PC-3 (cell line): ENCODE measurements around the gene C1orf21. TPM values are rescaled to one million over a fixed set of nuclear protein-coding genes. Genes with fewer than 3 reads are reported as not detected.

Experiments used
- ATAC-seq: fragments of 200-7000 bp; cut with Tn5 transposase; 2 replicates; pipeline ENCODE4 v1.9.1; 2020; ENCODE audit warnings: mild to moderate bottlenecking, moderate library complexity
- BruUV-seq: library from RNA; stranded (reverse); fragments of 400-500 nt; replicated peaks from 2 replicates; lab custom pipeline; 2021; lab: Mats Ljungman, UMichigan
- CTCF ChIA-PET: fragments of 300-600 bp; sonication (Branson Sonifier 250); formaldehyde crosslinking; loops from one replicate; lab custom pipeline; 2022; ENCODE audit warnings: antibody characterized with exemption; lab: Charles Lee
- POLR2A ChIA-PET: fragments of 300-600 bp; sonication (Branson Sonifier 250); formaldehyde crosslinking; loops from one replicate; lab custom pipeline; 2022; ENCODE audit warnings: antibody characterized with exemption; ENCODE audit not compliant: unreplicated experiment; lab: Charles Lee
- DNase-seq: peaks from one replicate; pipeline ENCODE4 v3.0.0-alpha.2; 2015
- H2AFZ ChIP-seq: fragments of 300-600 bp; sonication (generic); 2 replicates; pipeline ENCODE4 v1.6.0; 2016; ENCODE audit warnings: antibody characterized with exemption, low read length
- H3F3A ChIP-seq: fragments of 300-600 bp; sonication (generic); one replicate; pipeline ENCODE4 v1.6.0; 2017; ENCODE audit warnings: antibody characterized with exemption, low read length, control low read depth, mild to moderate bottlenecking; ENCODE audit not compliant: unreplicated experiment
- H3K27ac ChIP-seq: fragments of 300-600 bp; sonication (generic); 2 replicates; pipeline ENCODE4 v1.5.1; 2016; ENCODE audit warnings: mild to moderate bottlenecking, low read length
- H3K27me3 ChIP-seq: fragments of 300-600 bp; sonication (generic); 2 replicates; pipeline ENCODE4 v1.6.1; 2016; ENCODE audit warnings: low read length, mixed read lengths
- H3K36me3 ChIP-seq: fragments of 300-600 bp; sonication (generic); 2 replicates; pipeline ENCODE4 v1.6.1; 2016; ENCODE audit warnings: low read depth, mixed run types, low read length, mixed read lengths
- H3K4me1 ChIP-seq: fragments of 300-600 bp; sonication (generic); 2 replicates; pipeline ENCODE4 v1.5.1; 2016; ENCODE audit warnings: low read length; ENCODE audit not compliant: insufficient read depth
- H3K4me2 ChIP-seq: fragments of 300-600 bp; sonication (generic); 2 replicates; pipeline ENCODE4 v1.6.0; 2016; ENCODE audit warnings: low read length
- H3K4me3 ChIP-seq: fragments of 300-600 bp; sonication (generic); 2 replicates; pipeline ENCODE4 v1.5.1; 2016; ENCODE audit warnings: mild to moderate bottlenecking, low read length, mixed read lengths
- H3K79me2 ChIP-seq: fragments of 300-600 bp; sonication (generic); 2 replicates; pipeline ENCODE4 v1.6.1; 2017; ENCODE audit warnings: low read length, mixed read lengths
- H3K9ac ChIP-seq: fragments of 300-600 bp; sonication (generic); 2 replicates; pipeline ENCODE4 v1.6.0; 2016; ENCODE audit warnings: mild to moderate bottlenecking, low read length
- H3K9me2 ChIP-seq: fragments of 300-600 bp; sonication (generic); replicated peaks from 2 replicates; pipeline ENCODE4 v1.6.1; 2016; ENCODE audit warnings: mixed run types, low read length, mixed read lengths
- H3K9me3 ChIP-seq: fragments of 300-600 bp; sonication (generic); 2 replicates; pipeline ENCODE4 v1.6.1; 2016; ENCODE audit warnings: low read length, mixed read lengths
- H4K20me1 ChIP-seq: fragments of 300-600 bp; sonication (generic); 2 replicates; pipeline ENCODE4 v1.6.1; 2016; ENCODE audit warnings: low read length, mixed read lengths
- CTCF ChIP-seq: fragments of 300-600 bp; sonication (generic); conservative IDR thresholded peaks from 2 replicates; pipeline ENCODE4 v1.5.1; 2017; ENCODE audit warnings: antibody characterized with exemption, low read depth, mild to moderate bottlenecking, low read length
- EZH2 ChIP-seq: fragments of 300-600 bp; sonication (generic); IDR thresholded peaks from one replicate; pipeline ENCODE4 v1.6.1; 2017; ENCODE audit warnings: antibody characterized with exemption, mild to moderate bottlenecking, low read length; ENCODE audit not compliant: unreplicated experiment
- EZH2phosphoT487 ChIP-seq: fragments of 300-600 bp; sonication (generic); IDR thresholded peaks from 2 replicates; pipeline ENCODE4 v1.6.1; 2018; ENCODE audit warnings: mild to moderate bottlenecking, antibody characterized with exemption, low read length, borderline replicate concordance
- intact Hi-C: fragments of 100-400 bp; cut with micrococcal nuclease; formaldehyde crosslinking; loops from 2 replicates; pipeline ENCODE4 v1.9.0; 2023
- total RNA-seq: library from RNA; depleted of rRNA; stranded (reverse); fragments of >200 nt; gene quantifications from 2 replicates; pipeline ENCODE4 v1.2.3, GENCODE V29; 2014

Gene C1orf21
- total RNA-seq, 1 experiment from 2014 or later: 1.3 TPM

GRCh38 chr1:184518736-184519357, 132.0 kb downstream of the C1orf21 start:
- Histone ChIP-seq H3K9me2 (no peaks in the 10 kb centered on the region), H3K9me3 (no peaks in the 10 kb centered on the region), H3K4me1 (no peaks in the 10 kb centered on the region; the same call in 1 of the 2 replicates), H3K4me2 (no peak overlapping the region), H3K79me2 (no peaks in the 10 kb centered on the region), H3F3A (no peaks in the 10 kb centered on the region), H3K27me3 (no peaks in the 10 kb centered on the region), H3K4me3 (no peak overlapping the region), H3K27ac (no peak overlapping the region), H2AFZ (no peak overlapping the region), H4K20me1 (no peaks in the 10 kb centered on the region), H3K36me3 (no peaks in the 10 kb centered on the region), H3K9ac (no peak overlapping the region)
- no TSS peak for BruUV-seq
- ATAC-seq: no peak
- intact Hi-C loops: no loop called here
- no peak for DNase-seq
- CTCF ChIA-PET: no interaction called here
- POLR2A ChIA-PET: no interaction called here
- TF ChIP-seq EZH2: no peak
- TF ChIP-seq EZH2phosphoT487: no peak
- no peak for TF ChIP-seq CTCF

GRCh38 chr1:184520336-184520735, 133.5 kb downstream of the C1orf21 start:
- no peaks in the 10 kb centered on the region for H3K36me3 ChIP-seq
- H3K4me1 ChIP-seq: no peaks in the 10 kb centered on the region
- no TSS peak for BruUV-seq
- no peaks in the 10 kb centered on the region for H3K9me2 ChIP-seq
- intact Hi-C loops: no loop called here
- no peaks in the 10 kb centered on the region for H3F3A ChIP-seq
- no peak overlapping the region for H3K4me2 ChIP-seq
- H3K27me3 ChIP-seq: no peaks in the 10 kb centered on the region
- no peak overlapping the region for H3K4me3 ChIP-seq
- CTCF ChIA-PET: interaction anchor here (0.8 to 1.0 kb wide), 2 partner anchors 12 to 144 kb away, joined by 3 read pairs; no protein-coding TSS in a partner anchor
- no peak for TF ChIP-seq EZH2
- no peak for TF ChIP-seq EZH2phosphoT487
- TF ChIP-seq CTCF: no peak
- no peaks in the 10 kb centered on the region for H3K9me3 ChIP-seq
- POLR2A ChIA-PET: no interaction called here
- no peak for DNase-seq
- no peak overlapping the region for H3K9ac ChIP-seq
- H2AFZ ChIP-seq: no peak overlapping the region
- no peak overlapping the region for H3K27ac ChIP-seq
- no peak for ATAC-seq
- no peaks in the 10 kb centered on the region for H4K20me1 ChIP-seq
- no peaks in the 10 kb centered on the region for H3K79me2 ChIP-seq

GRCh38 chr1:184524248-184524647, 137.4 kb downstream of the C1orf21 start:
- TF ChIP-seq CTCF (no peak), EZH2 (no peak), EZH2phosphoT487 (no peak)
- Histone ChIP-seq H3K4me3 (no peak overlapping the region), H3F3A (no peaks in the 10 kb centered on the region), H3K36me3 (no peaks in the 10 kb centered on the region), H3K79me2 (no peaks in the 10 kb centered on the region), H3K27ac (no peak overlapping the region), H3K9me2 (no peaks in the 10 kb centered on the region), H2AFZ (no peak overlapping the region), H3K9ac (no peak overlapping the region), H3K9me3 (no peaks in the 10 kb centered on the region), H3K4me1 (no peaks in the 10 kb centered on the region), H3K27me3 (no peaks in the 10 kb centered on the region), H3K4me2 (no peak overlapping the region), H4K20me1 (no peaks in the 10 kb centered on the region)
- ChIA-PET CTCF (no interaction called here), POLR2A (no interaction called here)
- no TSS peak for BruUV-seq
- intact Hi-C loops: no loop called here
- no peak for DNase-seq
- ATAC-seq: no peak
